Thyroid gland (tissue), 4 donors: ENCODE data around the gene PLEKHA8.

Source experiments
- CTCF ChIP-seq, 6 experiments: fragments of 200-600 bp in 3 of 6; fragments of 450-650 bp in 3 of 6; sonication (generic) in 3 of 6; IDR thresholded peaks; one replicate each; pipeline ENCODE4 v1.5.1; 2016 to 2019; ENCODE audit warnings: antibody characterized with exemption in 6 of 6, mild to moderate bottlenecking in 2 of 6, inconsistent platforms in 1 of 6, moderate library complexity in 1 of 6
- POLR2A ChIP-seq, 2 donors: fragments of 450-650 bp; IDR thresholded peaks; one replicate each; pipeline ENCODE4 v1.6.1; 2017; ENCODE audit warnings: antibody characterized with exemption in 2 of 2, mild to moderate bottlenecking in 2 of 2, moderate library complexity in 1 of 2

- TF ChIP-seq CTCF (IDR thresholded peaks at IDR 0.05) = no peak
- TF ChIP-seq POLR2A (IDR thresholded peaks at IDR 0.05) = no peak
Observed at GRCh38 chr7:30172451-30172850, 144.2 kb downstream of the PLEKHA8 start.
